GM18517 (cell line): ENCODE results near the gene ZNF343.
"Not testable (repeated sequence)": the region's sequence is repeated elsewhere in the genome, so short reads cannot be mapped to it uniquely, and the experiment has no call there.

Experiments
- ATAC-seq: cut with Tn5 transposase; IDR thresholded peaks from one replicate; pipeline ENCODE4 v1.9.1; 2021; ENCODE audit warnings: mild to moderate bottlenecking, moderate library complexity; ENCODE audit not compliant: unreplicated experiment

The ZNF343 gene

GRCh38 chr20:2508631-2509467 is at the start of gene ZNF343:
ZNF343 (minus strand) TSS chr20:2508915; CDS start chr20:2493895, 15,020 bp downstream.
- ATAC-seq: peak; percentile 96

- ATAC-seq: no peak
These were observed 49.3 kb upstream of the ZNF343 start for GRCh38 chr20:2557873-2558580.

GRCh38 chr20:2545594-2545993 is 36.9 kb upstream of the ZNF343 start:
- ATAC-seq: no peak

GRCh38 chr20:2544211-2544610 is 35.5 kb upstream of the ZNF343 start:
- ATAC-seq: no peak

- ATAC-seq: no peak
These were observed 33.6 kb upstream of the ZNF343 start for GRCh38 chr20:2542361-2542760.

GRCh38 chr20:2541940-2542339 is 33.2 kb upstream of the ZNF343 start:
- ATAC-seq: no peak

- ATAC-seq: no peak
These were observed 30.4 kb upstream of the ZNF343 start for GRCh38 chr20:2538931-2539720.

- ATAC-seq: no peak
These were observed 29.6 kb upstream of the ZNF343 start for GRCh38 chr20:2538356-2538755.

- no peak for ATAC-seq
These were observed 28.4 kb upstream of the ZNF343 start for GRCh38 chr20:2537101-2537500.

GRCh38 chr20:2536560-2536986 is 27.9 kb upstream of the ZNF343 start, which contains the start of gene TMC2:
TMC2 (plus strand) TSS chr20:2536573; CDS start chr20:2536622, 49 bp downstream.
- no peak for ATAC-seq

- ATAC-seq: no peak
These were observed 27.2 kb upstream of the ZNF343 start for GRCh38 chr20:2535711-2536559.

- ATAC-seq: no peak
These were observed 24.4 kb upstream of the ZNF343 start for GRCh38 chr20:2533118-2533517.

GRCh38 chr20:2528671-2529271 is 20.1 kb upstream of the ZNF343 start:
- ATAC-seq: no peak

GRCh38 chr20:2527762-2528161 is 19.0 kb upstream of the ZNF343 start:
- ATAC-seq: no peak

GRCh38 chr20:2526218-2526583 is 17.5 kb upstream of the ZNF343 start:
- ATAC-seq: not testable (repeated sequence)

GRCh38 chr20:2524709-2525506 is 16.2 kb upstream of the ZNF343 start:
- ATAC-seq: peak; percentile 39

- ATAC-seq: peak; percentile 51
These were observed 15.4 kb upstream of the ZNF343 start for GRCh38 chr20:2523919-2524708.

GRCh38 chr20:2522826-2523429 is 14.2 kb upstream of the ZNF343 start:
- ATAC-seq: not testable (repeated sequence)
